Uterus (tissue), 2 donors: ENCODE data around the gene CLCA2.

Experiments used
- CTCF ChIP-seq, 4 experiments: fragments of 200-600 bp in 2 of 4; fragments of 450-650 bp in 2 of 4; sonication (generic) in 2 of 4; IDR thresholded peaks; one replicate each; pipeline ENCODE4 v1.5.1; 2016 to 2019; ENCODE audit warnings: antibody characterized with exemption in 4 of 4, mild to moderate bottlenecking in 2 of 4, moderate library complexity in 1 of 4
- POLR2A ChIP-seq, 2 donors: fragments of 450-650 bp; IDR thresholded peaks; one replicate each; pipeline ENCODE4 v1.6.1; 2016; ENCODE audit warnings: antibody characterized with exemption in 2 of 2, mild to moderate bottlenecking in 1 of 2, moderate library complexity in 1 of 2

GRCh38 chr1:86464819-86465218 lies 40.8 kb downstream of the CLCA2 start:
- TF ChIP-seq CTCF (IDR thresholded peaks at IDR 0.05) (no peak), POLR2A (IDR thresholded peaks at IDR 0.05) (no peak)
